IMR-90 (cell line): Measurements from ENCODE around the gene CST3. TPM values are rescaled to one million over a fixed set of nuclear protein-coding genes. Genes with fewer than 3 reads are reported as not detected.

Source experiments
- ATAC-seq: fragments of 200-7000 bp; cut with Tn5 transposase; 2 replicates; pipeline ENCODE4 v1.9.1; 2020; ENCODE audit warnings: low read depth, mild to moderate bottlenecking, moderate library complexity
- BruUV-seq: library from RNA; stranded (reverse); fragments of 400-500 nt; replicated peaks from 2 replicates; lab custom pipeline; 2021; lab: Mats Ljungman, UMichigan
- CTCF ChIA-PET: fragments of 300-600 bp; formaldehyde crosslinking; extraction: SDS; loops from one replicate; lab custom pipeline; 2021; ENCODE audit warnings: antibody characterized with exemption; lab: Yijun Ruan, JAX
- POLR2A ChIA-PET: fragments of 300-600 bp; sonication (Branson Sonifier 250); formaldehyde crosslinking; loops from one replicate; lab custom pipeline; 2022; ENCODE audit warnings: antibody characterized with exemption; ENCODE audit not compliant: unreplicated experiment; lab: Charles Lee
- DNase-seq: peaks from one replicate; pipeline ENCODE4 v3.0.0; 2013
- H2AFZ ChIP-seq: replicated peaks from 2 replicates; pipeline ENCODE3; 2013; ENCODE audit warnings: low read length, mild to moderate bottlenecking; ENCODE audit not compliant: poor library complexity
- H2AK5ac ChIP-seq: 2 replicates; pipeline ENCODE4 v1.6.1; 2013; ENCODE audit warnings: low read depth, low read length, inconsistent platforms
- H2AK9ac ChIP-seq: replicated peaks from 2 replicates; pipeline ENCODE3; 2013; ENCODE audit warnings: mild to moderate bottlenecking, low read depth, low read length, moderate library complexity; ENCODE audit not compliant: poor library complexity
- H2BK120ac ChIP-seq: 2 replicates; pipeline ENCODE4 v1.6.1; 2013; ENCODE audit warnings: low read depth, low read length, inconsistent platforms
- H2BK15ac ChIP-seq: 3 replicates; pipeline ENCODE4 v1.6.1; 2013; ENCODE audit warnings: low read depth, low read length, inconsistent platforms
- H2BK20ac ChIP-seq: 2 replicates; pipeline ENCODE4 v1.6.1; 2013; ENCODE audit warnings: low read depth, mild to moderate bottlenecking, inconsistent platforms, low read length, moderate library complexity
- H2BK5ac ChIP-seq: 2 replicates; pipeline ENCODE4 v1.6.1; 2013; ENCODE audit warnings: mild to moderate bottlenecking, low read depth, low read length, inconsistent platforms; ENCODE audit not compliant: poor library complexity, severe bottlenecking
- H3K14ac ChIP-seq: replicated peaks from 2 replicates; pipeline ENCODE4 v1.6.1; 2013; ENCODE audit warnings: low read depth, low read length, inconsistent platforms
- H3K18ac ChIP-seq: 2 replicates; pipeline ENCODE4 v1.6.1; 2013; ENCODE audit warnings: low read depth, low read length, control low read depth
- H3K23ac ChIP-seq: 2 replicates; pipeline ENCODE4 v1.6.1; 2013; ENCODE audit warnings: low read depth, low read length, inconsistent platforms
- H3K27ac ChIP-seq: 2 replicates; pipeline ENCODE4 v1.5.1; 2013; ENCODE audit warnings: mild to moderate bottlenecking, control low read depth, low read length; ENCODE audit not compliant: insufficient read depth
- H3K27me3 ChIP-seq: 2 replicates; pipeline ENCODE4 v1.6.1; 2013; ENCODE audit warnings: low read length; ENCODE audit not compliant: control insufficient read depth, insufficient read depth
- H3K36me3 ChIP-seq: 2 replicates; pipeline ENCODE4 v1.6.1; 2013; ENCODE audit warnings: low read length, mixed read lengths; ENCODE audit not compliant: control insufficient read depth, insufficient read depth
- H3K4ac ChIP-seq: 2 replicates; pipeline ENCODE4 v1.6.1; 2013; ENCODE audit warnings: low read depth, low read length, inconsistent platforms
- H3K4me1 ChIP-seq: 2 replicates; pipeline ENCODE4 v1.6.1; 2013; ENCODE audit warnings: low read length, mixed read lengths; ENCODE audit not compliant: control insufficient read depth, insufficient read depth
- H3K4me2 ChIP-seq: 2 replicates; pipeline ENCODE4 v1.6.1; 2013; ENCODE audit warnings: low read depth, mild to moderate bottlenecking, control low read depth, low read length, moderate library complexity
- H3K4me3 ChIP-seq: 2 replicates; pipeline ENCODE4 v1.5.1; 2013; ENCODE audit warnings: low read depth, mild to moderate bottlenecking, control low read depth, low read length, moderate library complexity; ENCODE audit not compliant: insufficient read depth
- H3K56ac ChIP-seq: 2 replicates; pipeline ENCODE4 v1.6.1; 2013; ENCODE audit warnings: low read length, inconsistent platforms; ENCODE audit not compliant: insufficient read depth; ENCODE audit errors: extremely low read depth
- H3K79me1 ChIP-seq, 2 experiments: 2 replicates each; pipeline ENCODE4 v1.6.1; 2013; ENCODE audit warnings: low read length in 2 of 2, inconsistent platforms in 1 of 2, low read depth in 1 of 2
- H3K9ac ChIP-seq: 2 replicates; pipeline ENCODE4 v1.6.1; 2013; ENCODE audit warnings: low read depth, low read length, control low read depth
- H3K9me1 ChIP-seq: 2 replicates; pipeline ENCODE4 v1.6.1; 2013; ENCODE audit warnings: low read length, inconsistent platforms; ENCODE audit not compliant: insufficient read depth
- H3K9me3 ChIP-seq: 2 replicates; pipeline ENCODE4 v1.6.1; 2013; ENCODE audit warnings: low read length; ENCODE audit not compliant: control insufficient read depth, insufficient read depth
- H4K20me1 ChIP-seq: 2 replicates; pipeline ENCODE4 v1.6.1; 2013; ENCODE audit warnings: low read length, inconsistent platforms; ENCODE audit not compliant: insufficient read depth
- H4K5ac ChIP-seq: 2 replicates; pipeline ENCODE4 v1.6.1; 2013; ENCODE audit warnings: mild to moderate bottlenecking, low read depth, low read length, control low read depth
- H4K8ac ChIP-seq, 2 experiments: 2 replicates each; pipeline ENCODE4 v1.6.1; 2013; ENCODE audit warnings: low read depth in 2 of 2, low read length in 2 of 2, control low read depth in 1 of 2, inconsistent platforms in 1 of 2
- H4K91ac ChIP-seq: 2 replicates; pipeline ENCODE4 v1.6.1; 2013; ENCODE audit warnings: low read depth, low read length, inconsistent platforms; ENCODE audit not compliant: insufficient read depth
- BHLHE40 ChIP-seq: fragments of 150-350 bp; IDR thresholded peaks from 2 replicates; pipeline ENCODE4 v1.6.1; 2016; ENCODE audit warnings: mild to moderate bottlenecking, low read depth, low read length
- CEBPB ChIP-seq: IDR thresholded peaks from 2 replicates; pipeline ENCODE4 v1.6.1; 2012; ENCODE audit warnings: low read depth, low read length, improper control_type of control experiment
- CHD1 ChIP-seq: IDR thresholded peaks from 2 replicates; pipeline ENCODE4 v1.6.1; 2012; ENCODE audit warnings: low read depth, low read length, improper control_type of control experiment
- FOS ChIP-seq: fragments of 150-350 bp; IDR thresholded peaks from 2 replicates; pipeline ENCODE4 v1.6.1; 2016; ENCODE audit warnings: low read depth, low read length
- MAFK ChIP-seq: IDR thresholded peaks from 2 replicates; pipeline ENCODE4 v1.6.1; 2012; ENCODE audit warnings: low read depth, low read length, improper control_type of control experiment
- MAZ ChIP-seq: IDR thresholded peaks from 2 replicates; pipeline ENCODE4 v1.6.1; 2012; ENCODE audit warnings: low read depth, mild to moderate bottlenecking, low read length, improper control_type of control experiment, moderate library complexity, borderline replicate concordance
- NFE2L2 ChIP-seq: fragments of 150-350 bp; IDR thresholded peaks from 2 replicates; pipeline ENCODE4 v1.6.1; 2016; ENCODE audit warnings: low read depth, mild to moderate bottlenecking, low read length
- POLR2A ChIP-seq: IDR thresholded peaks from 2 replicates; pipeline ENCODE4 v1.6.1; 2012; ENCODE audit warnings: mild to moderate bottlenecking, low read depth, low read length
- RCOR1 ChIP-seq: IDR thresholded peaks from 2 replicates; pipeline ENCODE4 v1.6.1; 2012; ENCODE audit warnings: mild to moderate bottlenecking, low read length, improper control_type of control experiment; ENCODE audit not compliant: insufficient replicate concordance
- RFX5 ChIP-seq: IDR thresholded peaks from 2 replicates; pipeline ENCODE4 v1.8.0; 2012; ENCODE audit warnings: low read depth, mild to moderate bottlenecking, low read length, moderate library complexity
- SMC3 ChIP-seq: fragments of 150-350 bp; IDR thresholded peaks from 2 replicates; pipeline ENCODE4 v1.6.1; 2016; ENCODE audit warnings: low read depth, mild to moderate bottlenecking, antibody characterized with exemption, low read length, moderate library complexity
- WGBS, 2 experiments: methylation state at CpG; one replicate each; pipeline versions ENCODE4 v1.1.5 to v1.1.7; 2013; ENCODE audit warnings: missing lambda C conversion rate in 2 of 2; ENCODE audit not compliant: insufficient read length in 1 of 2; ENCODE audit errors: extremely low coverage in 2 of 2; 5-methylcytosine and 5-hydroxymethylcytosine counted together
- dilution Hi-C: fragments of 300-500 bp; cut with HindIII; formaldehyde crosslinking; loops from one replicate; pipeline ENCODE4 v1.14.3; 2018; ENCODE audit warnings: low sequenced_read_pairs; ENCODE audit not compliant: unreplicated experiment
- in situ Hi-C: fragments of 300-500 bp; cut with MboI; formaldehyde crosslinking; loops from 3 replicates; pipeline ENCODE4 v1.14.3; 2019; ENCODE audit warnings: low sequenced_read_pairs, inconsistent platforms, mixed read lengths
- intact Hi-C: fragments of 100-400 bp; cut with micrococcal nuclease; formaldehyde crosslinking; loops from 2 replicates; pipeline ENCODE4 v1.10.0; 2022
- polyA plus RNA-seq, 3 experiments: library from polyadenylated mRNA; depleted of rRNA; stranded (reverse); fragments of >200 nt; gene quantifications; 2 replicates each; pipeline ENCODE4 v1.2.3, GENCODE V29; 2012; ENCODE audit warnings: low replicate concordance in 1 of 3
- total RNA-seq: library from RNA; depleted of rRNA; stranded (reverse); fragments of >200 nt; gene quantifications from 2 replicates; pipeline ENCODE4 v1.2.3, GENCODE V29; 2012
- TF ChIP-seq, protein P1 (sequence below): conservative IDR thresholded peaks from 2 replicates; pipeline ENCODE4 v1.5.1; 2012; ENCODE audit warnings: mild to moderate bottlenecking, low read depth, low read length, improper control_type of control experiment

Gene CST3
- total and polyA plus RNA-seq, 2 of the 4 experiments (the other 2 are of a cell fraction), result 26.0 to 471 TPM

- no CpG with 5 or more reads among the region's 5 CpGs for WGBS, 2 experiments
- H2BK15ac ChIP-seq, result no peak overlapping the region
- no peak overlapping the region for H4K8ac ChIP-seq
- no peaks in the 10 kb centered on the region for H3K9me3 ChIP-seq
- no peak overlapping the region for H2BK120ac ChIP-seq
- no peak overlapping the region for H3K14ac ChIP-seq
- in situ Hi-C loops, result no loop called here
- TF ChIP-seq CHD1 (no peak), RCOR1 (no peak), BHLHE40 (no peak), MAFK (no peak), FOS (no peak), CEBPB (no peak), NFE2L2 (no peak), MAZ (no peak), SMC3 (no peak), RFX5 (no peak), POLR2A (no peak)
- TF ChIP-seq, protein P1, sequence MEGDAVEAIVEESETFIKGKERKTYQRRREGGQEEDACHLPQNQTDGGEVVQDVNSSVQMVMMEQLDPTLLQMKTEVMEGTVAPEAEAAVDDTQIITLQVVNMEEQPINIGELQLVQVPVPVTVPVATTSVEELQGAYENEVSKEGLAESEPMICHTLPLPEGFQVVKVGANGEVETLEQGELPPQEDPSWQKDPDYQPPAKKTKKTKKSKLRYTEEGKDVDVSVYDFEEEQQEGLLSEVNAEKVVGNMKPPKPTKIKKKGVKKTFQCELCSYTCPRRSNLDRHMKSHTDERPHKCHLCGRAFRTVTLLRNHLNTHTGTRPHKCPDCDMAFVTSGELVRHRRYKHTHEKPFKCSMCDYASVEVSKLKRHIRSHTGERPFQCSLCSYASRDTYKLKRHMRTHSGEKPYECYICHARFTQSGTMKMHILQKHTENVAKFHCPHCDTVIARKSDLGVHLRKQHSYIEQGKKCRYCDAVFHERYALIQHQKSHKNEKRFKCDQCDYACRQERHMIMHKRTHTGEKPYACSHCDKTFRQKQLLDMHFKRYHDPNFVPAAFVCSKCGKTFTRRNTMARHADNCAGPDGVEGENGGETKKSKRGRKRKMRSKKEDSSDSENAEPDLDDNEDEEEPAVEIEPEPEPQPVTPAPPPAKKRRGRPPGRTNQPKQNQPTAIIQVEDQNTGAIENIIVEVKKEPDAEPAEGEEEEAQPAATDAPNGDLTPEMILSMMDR, result no peak
- no peak overlapping the region for H2BK20ac ChIP-seq
- intact Hi-C loops, result no loop called here
- H3K23ac ChIP-seq, result no peak overlapping the region
- H3K4me1 ChIP-seq, result no peaks in the 10 kb centered on the region
- dilution Hi-C loops, result no loop called here
- no peak overlapping the region for H3K9ac ChIP-seq
- POLR2A ChIA-PET, result no interaction called here
- DNase-seq, result no peak
- no peaks in the 10 kb centered on the region for H3K36me3 ChIP-seq
- H3K4me3 ChIP-seq, result no peak overlapping the region
- H3K4me2 ChIP-seq, result no peak overlapping the region
- H3K56ac ChIP-seq, result no peak overlapping the region
- ATAC-seq, result no peak
- no peak overlapping the region for H3K4ac ChIP-seq
- no peak overlapping the region for H2AK5ac ChIP-seq
- no peaks in the 10 kb centered on the region for H4K20me1 ChIP-seq
- peaks cover 2% of the 10 kb centered on the region for H3K27me3 ChIP-seq
- H4K91ac ChIP-seq, result no peak overlapping the region
- no peak overlapping the region for H2BK5ac ChIP-seq
- no peak overlapping the region for H2AFZ ChIP-seq
- H3K9me1 ChIP-seq, result no peaks in the 10 kb centered on the region
- H3K27ac ChIP-seq, result no peak overlapping the region
- H4K5ac ChIP-seq, result no peak overlapping the region
- H3K18ac ChIP-seq, result no peak overlapping the region
- no peak overlapping the region for H2AK9ac ChIP-seq
- H3K79me1 ChIP-seq, result no peaks in the 10 kb centered on the region
- BruUV-seq, result no TSS peak
- CTCF ChIA-PET, result no interaction called here
These were observed 52.3 kb downstream of the CST3 start for GRCh38 chr20:23585449-23585807.
